Esophagus muscularis mucosa (tissue), 3 donors: ENCODE data around the gene MBD3L2B.
"Not testable (repeated sequence)": the region's sequence is repeated elsewhere in the genome, so short reads cannot be mapped to it uniquely, and the experiment has no call there.

Source experiments
- CTCF ChIP-seq, 3 experiments: fragments of 200-600 bp in 2 of 3; fragments of 450-650 bp in 1 of 3; sonication (generic) in 2 of 3; IDR thresholded peaks; one replicate each; pipeline ENCODE4 v1.5.1; 2017 to 2019; ENCODE audit warnings: antibody characterized with exemption in 3 of 3, mild to moderate bottlenecking in 2 of 3, moderate library complexity in 1 of 3
- EP300 ChIP-seq: sonication (generic); formaldehyde crosslinking; IDR thresholded peaks from one replicate; pipeline ENCODE4 v1.6.1; 2017; ENCODE audit warnings: antibody characterized with exemption

GRCh38 chr19:7052896-7053295 is 31.7 kb upstream of the MBD3L2B start:
- not testable (repeated sequence) for TF ChIP-seq CTCF (IDR thresholded peaks at IDR 0.05); EP300
